Nephron (organoid): ENCODE data around the gene PLXNA1.

Experiments
- H3K27ac Mint-ChIP-seq, 3 experiments: 2 replicates each; pipeline ENCODE4 v1.8.0; 2020; ENCODE audit warnings: mixed read lengths in 3 of 3, mild to moderate bottlenecking in 2 of 3, moderate library complexity in 1 of 3
- H3K27me3 Mint-ChIP-seq: 2 replicates; pipeline ENCODE4 v1.8.0; 2021; ENCODE audit warnings: low read depth, mild to moderate bottlenecking, moderate library complexity, mixed read lengths
- H3K36me3 Mint-ChIP-seq: 2 replicates; pipeline ENCODE4 v1.8.0; 2020; ENCODE audit warnings: low read depth, mixed read lengths
- H3K4me1 Mint-ChIP-seq: 2 replicates; pipeline ENCODE4 v1.8.0; 2020; ENCODE audit warnings: mixed read lengths
- H3K4me3 Mint-ChIP-seq, 3 experiments: 2 replicates each; pipeline ENCODE4 v1.8.0; 2020; ENCODE audit warnings: mild to moderate bottlenecking in 3 of 3, mixed read lengths in 3 of 3, moderate library complexity in 2 of 3
- H3K9me3 Mint-ChIP-seq: 2 replicates; pipeline ENCODE4 v1.8.0; 2020; ENCODE audit warnings: mixed read lengths
- TF ChIP-seq, protein P1 (sequence below), 3 experiments: fragments of 200-600 bp; sonication (generic); IDR thresholded peaks; one replicate each; pipeline ENCODE4 v1.5.0; 2021; ENCODE audit warnings: antibody characterized with exemption in 3 of 3; ENCODE audit not compliant: unreplicated experiment in 3 of 3

PLXNA1 gene

DNA sequence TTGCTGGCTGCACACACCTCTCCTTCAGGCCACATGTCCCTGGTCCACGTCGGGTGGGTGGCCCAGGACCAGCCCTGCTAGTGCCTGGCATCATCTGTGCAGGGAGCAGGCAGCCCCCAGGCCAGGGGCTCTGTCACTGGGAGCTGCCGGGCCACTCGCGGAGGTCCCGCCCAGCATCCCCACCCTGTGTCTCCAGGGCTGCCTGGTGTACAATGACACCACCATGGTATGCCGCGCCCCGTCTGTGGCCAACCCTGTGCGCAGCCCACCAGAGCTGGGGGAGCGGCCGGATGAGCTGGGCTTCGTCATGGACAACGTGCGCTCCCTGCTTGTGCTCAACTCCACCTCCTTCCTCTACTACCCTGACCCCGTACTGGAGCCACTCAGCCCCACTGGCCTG is 34.3 kb downstream of the PLXNA1 start:
- peaks cover 28% of the 10 kb centered on the region for H3K36me3 Mint-ChIP-seq
- no peaks in the 10 kb centered on the region for H3K9me3 Mint-ChIP-seq
- no peaks in the 10 kb centered on the region for H3K27me3 Mint-ChIP-seq
- no peak overlapping the region for H3K27ac Mint-ChIP-seq
- TF ChIP-seq, protein P1, sequence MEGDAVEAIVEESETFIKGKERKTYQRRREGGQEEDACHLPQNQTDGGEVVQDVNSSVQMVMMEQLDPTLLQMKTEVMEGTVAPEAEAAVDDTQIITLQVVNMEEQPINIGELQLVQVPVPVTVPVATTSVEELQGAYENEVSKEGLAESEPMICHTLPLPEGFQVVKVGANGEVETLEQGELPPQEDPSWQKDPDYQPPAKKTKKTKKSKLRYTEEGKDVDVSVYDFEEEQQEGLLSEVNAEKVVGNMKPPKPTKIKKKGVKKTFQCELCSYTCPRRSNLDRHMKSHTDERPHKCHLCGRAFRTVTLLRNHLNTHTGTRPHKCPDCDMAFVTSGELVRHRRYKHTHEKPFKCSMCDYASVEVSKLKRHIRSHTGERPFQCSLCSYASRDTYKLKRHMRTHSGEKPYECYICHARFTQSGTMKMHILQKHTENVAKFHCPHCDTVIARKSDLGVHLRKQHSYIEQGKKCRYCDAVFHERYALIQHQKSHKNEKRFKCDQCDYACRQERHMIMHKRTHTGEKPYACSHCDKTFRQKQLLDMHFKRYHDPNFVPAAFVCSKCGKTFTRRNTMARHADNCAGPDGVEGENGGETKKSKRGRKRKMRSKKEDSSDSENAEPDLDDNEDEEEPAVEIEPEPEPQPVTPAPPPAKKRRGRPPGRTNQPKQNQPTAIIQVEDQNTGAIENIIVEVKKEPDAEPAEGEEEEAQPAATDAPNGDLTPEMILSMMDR (IDR thresholded peaks at IDR 0.05; ENCODE audit: unreplicated experiment in 3 of 3) = no peak
- no peak overlapping the region for H3K4me3 Mint-ChIP-seq
- no peaks in the 10 kb centered on the region for H3K4me1 Mint-ChIP-seq

DNA sequence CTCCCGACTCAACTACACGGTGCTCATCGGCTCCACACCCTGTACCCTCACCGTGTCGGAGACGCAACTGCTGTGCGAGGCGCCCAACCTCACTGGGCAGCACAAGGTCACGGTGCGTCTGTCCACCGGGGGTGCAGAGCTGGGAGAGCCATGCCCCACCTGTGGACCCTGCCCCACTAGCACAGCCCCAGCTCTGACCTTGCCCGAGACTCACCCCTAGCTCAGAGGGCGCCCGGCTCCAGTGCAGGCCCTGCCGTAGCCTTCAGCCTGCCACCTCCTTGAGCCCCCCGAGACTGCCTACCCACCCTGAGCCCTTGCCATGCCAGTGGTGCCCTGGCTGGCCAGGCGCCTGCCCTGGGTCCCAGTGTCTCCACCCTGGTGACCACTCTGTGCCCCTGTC is 34.9 kb downstream of the PLXNA1 start:
- Mint-ChIP-seq H3K36me3 (peaks cover 28% of the 10 kb centered on the region), H3K4me3 (no peak overlapping the region), H3K4me1 (no peaks in the 10 kb centered on the region), H3K27me3 (no peaks in the 10 kb centered on the region), H3K9me3 (no peaks in the 10 kb centered on the region), H3K27ac (no peak overlapping the region)
- TF ChIP-seq, protein P1 (IDR thresholded peaks at IDR 0.05; ENCODE audit: unreplicated experiment in 3 of 3) = no peak

GRCh38 chr3:127018306-127018828 is 35.5 kb downstream of the PLXNA1 start:
- peaks cover 28% of the 10 kb centered on the region for H3K36me3 Mint-ChIP-seq
- no peaks in the 10 kb centered on the region for H3K27me3 Mint-ChIP-seq
- TF ChIP-seq, protein P1 (IDR thresholded peaks at IDR 0.05; ENCODE audit: unreplicated experiment in 3 of 3) = no peak
- no peak overlapping the region for H3K27ac Mint-ChIP-seq
- no peaks in the 10 kb centered on the region for H3K4me1 Mint-ChIP-seq
- no peak overlapping the region for H3K4me3 Mint-ChIP-seq
- no peaks in the 10 kb centered on the region for H3K9me3 Mint-ChIP-seq

- TF ChIP-seq, protein P1 (IDR thresholded peaks at IDR 0.05; ENCODE audit: unreplicated experiment in 3 of 3) = no peak
- H3K27me3 Mint-ChIP-seq = no peaks in the 10 kb centered on the region
- peaks cover 23% of the 10 kb centered on the region for H3K36me3 Mint-ChIP-seq
These were observed 36.5 kb downstream of the PLXNA1 start for GRCh38 chr3:127019449-127019848.

DNA sequence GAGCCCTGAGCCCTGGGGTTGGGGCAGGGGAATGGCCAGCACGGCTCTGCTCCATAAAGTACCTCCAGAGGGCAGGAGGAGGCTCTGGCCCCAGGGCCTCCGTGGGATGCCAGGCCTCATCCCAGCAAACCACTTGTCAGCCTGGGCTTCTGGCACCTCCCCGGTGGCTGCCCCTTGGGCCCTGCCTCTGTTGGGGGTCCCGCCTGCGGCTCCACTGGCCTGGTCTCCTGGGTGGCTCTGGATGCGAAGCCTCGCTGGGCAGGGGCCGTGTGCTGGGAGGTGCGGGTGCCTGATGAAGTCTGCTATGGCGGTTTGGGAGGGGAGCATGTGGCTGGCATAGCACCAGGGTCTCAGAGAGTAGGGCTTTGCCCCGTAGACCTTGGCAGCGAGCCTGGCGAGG is 37.6 kb downstream of the PLXNA1 start:
- Mint-ChIP-seq H3K9me3 (no peaks in the 10 kb centered on the region), H3K36me3 (peaks cover 26% of the 10 kb centered on the region), H3K4me1 (no peaks in the 10 kb centered on the region), H3K27ac (no peak overlapping the region), H3K27me3 (no peaks in the 10 kb centered on the region), H3K4me3 (no peak overlapping the region)
- TF ChIP-seq, protein P1 (IDR thresholded peaks at IDR 0.05; ENCODE audit: unreplicated experiment in 3 of 3) = no peak

More at GRCh38 chr3:127019449-127019848, 36.5 kb downstream of the PLXNA1 start:
- no peaks in the 10 kb centered on the region for H3K9me3 Mint-ChIP-seq
- no peaks in the 10 kb centered on the region for H3K4me1 Mint-ChIP-seq
- no peak overlapping the region for H3K27ac Mint-ChIP-seq
- H3K4me3 Mint-ChIP-seq = no peak overlapping the region

- no peaks in the 10 kb centered on the region for H3K4me1 Mint-ChIP-seq
- H3K27me3 Mint-ChIP-seq = no peaks in the 10 kb centered on the region
- H3K9me3 Mint-ChIP-seq = no peaks in the 10 kb centered on the region
- TF ChIP-seq, protein P1 (IDR thresholded peaks at IDR 0.05; ENCODE audit: unreplicated experiment in 3 of 3) = no peak
- no peak overlapping the region for H3K4me3 Mint-ChIP-seq
- peaks cover 25% of the 10 kb centered on the region for H3K36me3 Mint-ChIP-seq
- H3K27ac Mint-ChIP-seq = no peak overlapping the region
These were observed 39.9 kb downstream of the PLXNA1 start for GRCh38 chr3:127022849-127023248.
